ENCODE measurements around the gene DAP3.
A peak's percentile ranks its signal among the peaks of the same experiment; 100 is the strongest.

DAP3 gene

DNA sequence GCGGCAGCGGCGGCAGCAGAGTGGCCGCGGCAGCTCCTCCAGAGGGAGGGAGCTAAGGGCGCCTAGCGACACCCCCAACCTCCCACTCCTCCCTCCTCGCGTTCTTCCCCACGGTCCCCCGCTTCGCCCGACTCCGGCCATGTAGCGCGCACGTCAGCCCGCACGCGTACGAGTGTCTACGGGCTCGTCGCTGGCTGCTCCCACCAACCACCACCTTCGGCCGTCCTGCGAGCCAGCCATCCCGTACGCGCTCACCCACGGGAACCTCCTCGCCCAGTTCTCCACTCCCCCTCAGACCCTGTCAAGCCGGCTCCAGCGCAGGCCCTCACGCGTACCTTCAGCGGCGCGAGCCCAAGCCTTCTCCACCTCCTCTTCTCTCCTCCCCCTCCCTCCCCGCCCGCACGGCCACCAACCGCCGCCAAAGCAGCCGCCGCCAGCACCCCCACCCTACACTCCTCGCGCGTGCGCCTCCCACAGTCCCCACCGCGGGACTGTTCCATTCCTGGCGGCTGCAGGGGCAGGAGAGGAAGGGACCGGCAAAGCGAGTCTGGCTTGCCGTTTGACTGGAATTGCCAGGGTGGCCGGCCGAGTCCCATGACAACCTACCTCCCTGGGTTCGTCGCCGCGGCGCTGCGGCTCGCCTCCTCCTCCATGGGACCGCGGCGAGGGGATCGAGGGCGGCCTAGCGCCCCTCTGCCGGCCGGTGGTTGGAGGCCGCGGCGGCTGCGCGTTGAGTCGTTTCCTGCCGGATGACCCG, 389 bp upstream of the DAP3 start, which contains the start of gene YY1AP1:
TSS of gene YY1AP1 (minus strand) at position 451 of the 757 bp plus-strand sequence. CDS start 8,338 bp downstream, outside the sequence.
- DNase-seq (ENCODE audit: low spot score) = peak; percentile 93
- peak within 1 kb of the TSS; percentile 92 for H3K27ac ChIP-seq
- CTCF ChIA-PET = no interaction called here
- TF ChIP-seq, protein P1, sequence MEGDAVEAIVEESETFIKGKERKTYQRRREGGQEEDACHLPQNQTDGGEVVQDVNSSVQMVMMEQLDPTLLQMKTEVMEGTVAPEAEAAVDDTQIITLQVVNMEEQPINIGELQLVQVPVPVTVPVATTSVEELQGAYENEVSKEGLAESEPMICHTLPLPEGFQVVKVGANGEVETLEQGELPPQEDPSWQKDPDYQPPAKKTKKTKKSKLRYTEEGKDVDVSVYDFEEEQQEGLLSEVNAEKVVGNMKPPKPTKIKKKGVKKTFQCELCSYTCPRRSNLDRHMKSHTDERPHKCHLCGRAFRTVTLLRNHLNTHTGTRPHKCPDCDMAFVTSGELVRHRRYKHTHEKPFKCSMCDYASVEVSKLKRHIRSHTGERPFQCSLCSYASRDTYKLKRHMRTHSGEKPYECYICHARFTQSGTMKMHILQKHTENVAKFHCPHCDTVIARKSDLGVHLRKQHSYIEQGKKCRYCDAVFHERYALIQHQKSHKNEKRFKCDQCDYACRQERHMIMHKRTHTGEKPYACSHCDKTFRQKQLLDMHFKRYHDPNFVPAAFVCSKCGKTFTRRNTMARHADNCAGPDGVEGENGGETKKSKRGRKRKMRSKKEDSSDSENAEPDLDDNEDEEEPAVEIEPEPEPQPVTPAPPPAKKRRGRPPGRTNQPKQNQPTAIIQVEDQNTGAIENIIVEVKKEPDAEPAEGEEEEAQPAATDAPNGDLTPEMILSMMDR (conservative IDR thresholded peaks at IDR 0.05; ENCODE audit: low read depth) = no peak
- POLR2A ChIA-PET (ENCODE audit: low non-redundant PET) = no interaction called here

DNA sequence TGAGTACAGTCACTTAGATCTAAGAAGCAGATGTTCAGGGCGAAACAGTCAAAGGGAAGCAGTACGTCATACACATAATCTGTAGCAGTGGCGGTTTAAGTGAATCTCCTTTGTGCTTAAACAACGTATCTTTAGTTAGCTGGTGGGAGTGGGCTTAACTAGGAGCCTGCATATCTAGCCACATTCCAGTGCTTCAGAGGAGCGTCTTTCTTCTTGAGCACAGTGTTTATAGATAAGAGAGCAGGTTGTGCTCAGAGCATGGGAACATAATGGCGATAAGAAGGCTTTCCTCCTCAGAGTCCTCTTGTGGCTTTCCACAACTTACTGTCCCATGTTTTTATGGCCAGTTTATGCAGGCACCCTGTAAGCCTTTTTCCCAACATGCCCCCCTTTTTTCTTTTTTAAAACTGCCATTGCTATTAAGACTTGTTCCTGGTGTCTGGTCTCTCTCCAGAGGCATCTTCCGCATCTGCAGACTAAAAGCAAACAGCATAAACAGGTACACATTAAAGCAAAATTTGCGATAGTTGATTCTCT, 3.2 kb downstream of the DAP3 start:
- POLR2A ChIA-PET (ENCODE audit: low non-redundant PET) = no interaction called here
- DNase-seq (ENCODE audit: low spot score) = no peak
- H3K27ac ChIP-seq = no peak overlapping the region
- CTCF ChIA-PET = interaction anchor here (0.6 kb wide), 1 partner anchor 130 kb away, joined by 4 read pairs; no protein-coding TSS in a partner anchor
- TF ChIP-seq, protein P1 (conservative IDR thresholded peaks at IDR 0.05; ENCODE audit: low read depth) = no peak

DNA sequence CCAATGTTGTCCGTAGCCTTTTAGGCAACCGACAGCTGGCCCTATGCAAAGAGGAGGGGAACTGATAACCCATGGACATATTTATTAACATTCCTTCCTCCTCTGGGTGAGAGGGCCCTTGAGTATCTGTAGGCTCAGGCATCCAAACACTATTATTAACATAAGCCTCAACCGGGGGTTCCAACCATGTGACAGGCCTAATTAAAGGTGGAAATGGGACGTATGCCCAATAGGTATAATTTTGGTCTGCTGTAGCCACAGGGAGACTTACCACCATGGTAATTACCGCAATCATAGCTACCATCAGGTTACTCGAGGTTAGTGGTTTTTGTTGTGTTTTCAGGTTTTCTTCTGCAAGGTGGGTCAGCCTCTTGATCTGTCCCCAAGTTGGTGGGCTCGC, 5.3 kb downstream of the DAP3 start:
- CTCF ChIA-PET = no interaction called here
- no peak for DNase-seq (ENCODE audit: low spot score)
- POLR2A ChIA-PET (ENCODE audit: low non-redundant PET) = no interaction called here
- no peak overlapping the region for H3K27ac ChIP-seq
- TF ChIP-seq, protein P1 (conservative IDR thresholded peaks at IDR 0.05; ENCODE audit: low read depth) = no peak

DNA sequence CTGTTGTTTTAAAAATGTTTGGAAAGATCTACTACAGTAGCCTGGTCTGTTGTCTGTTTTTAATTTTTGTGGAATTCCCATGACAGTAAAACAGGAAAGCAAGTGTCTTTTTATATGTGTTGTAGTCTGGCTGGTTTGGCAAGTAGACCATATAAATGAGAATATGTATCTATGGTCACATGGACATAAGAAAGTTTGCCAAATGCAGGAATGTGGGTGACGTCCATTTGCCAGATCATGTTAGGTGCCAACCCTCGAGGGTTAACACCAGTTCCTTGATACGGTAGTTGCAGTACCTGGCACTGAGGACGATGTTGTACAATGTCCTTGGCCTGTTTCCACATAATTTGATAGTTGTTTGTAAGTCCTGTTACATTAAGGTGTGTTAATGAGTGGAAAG, 6.2 kb downstream of the DAP3 start:
- DNase-seq (ENCODE audit: low spot score) = no peak
- ChIA-PET CTCF (no interaction called here), POLR2A (ENCODE audit: low non-redundant PET) (no interaction called here)

DNA sequence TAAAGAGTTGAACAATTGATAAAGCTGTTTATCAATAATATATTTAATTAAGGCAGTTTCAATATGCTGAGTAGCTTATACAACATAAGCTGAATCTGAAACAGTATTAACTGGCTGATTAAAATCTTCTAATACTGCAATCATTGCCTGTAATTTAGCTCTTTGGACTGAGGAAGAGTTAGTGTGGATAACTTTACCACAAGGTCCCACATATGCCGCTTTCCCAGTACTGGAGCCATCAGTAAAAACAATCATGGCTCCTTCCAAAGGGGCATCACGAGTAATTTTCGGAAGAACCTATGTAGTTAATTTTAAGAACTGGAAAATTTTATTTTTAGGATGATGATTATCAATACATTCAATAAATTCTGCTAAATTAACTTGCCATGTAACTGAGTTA, 6.7 kb downstream of the DAP3 start:
- CTCF ChIA-PET = no interaction called here
- no peak overlapping the region for H3K27ac ChIP-seq
- POLR2A ChIA-PET (ENCODE audit: low non-redundant PET) = no interaction called here
- DNase-seq (ENCODE audit: low spot score) = no peak
- TF ChIP-seq, protein P1 (conservative IDR thresholded peaks at IDR 0.05; ENCODE audit: low read depth) = no peak

More for the DNA sequence above, 6.2 kb downstream of the DAP3 start:
- TF ChIP-seq, protein P1 (conservative IDR thresholded peaks at IDR 0.05; ENCODE audit: low read depth) = no peak
- H3K27ac ChIP-seq = no peak overlapping the region

DNA sequence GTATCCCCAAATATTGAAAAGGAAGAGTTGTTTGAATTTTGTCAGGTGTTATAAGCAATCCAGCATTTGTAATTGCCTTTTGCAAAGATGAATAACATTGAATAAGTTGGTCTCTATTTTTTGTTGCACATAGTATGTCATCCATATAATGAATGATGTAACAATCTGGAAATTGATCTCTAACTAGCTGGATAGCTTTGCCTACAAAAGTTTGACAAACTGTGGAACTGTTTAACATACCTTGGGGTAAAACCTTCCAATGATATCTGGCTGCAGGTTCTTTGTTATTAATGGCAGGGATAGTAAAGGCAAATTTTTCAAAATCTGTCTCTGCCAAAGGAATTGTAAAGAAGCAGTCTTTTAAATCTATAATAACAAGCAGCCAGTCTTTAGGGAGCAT, 7.6 kb downstream of the DAP3 start:
- H3K27ac ChIP-seq = no peak overlapping the region
- CTCF ChIA-PET = no interaction called here
- TF ChIP-seq, protein P1 (conservative IDR thresholded peaks at IDR 0.05; ENCODE audit: low read depth) = no peak
- POLR2A ChIA-PET (ENCODE audit: low non-redundant PET) = no interaction called here
- DNase-seq (ENCODE audit: low spot score) = no peak

Measured in RWPE1 (cell line).